K562 (cell line): ENCODE data around the gene ARHGAP18. TPM values are rescaled to one million over a fixed set of nuclear protein-coding genes. Genes with fewer than 3 reads are reported as not detected.

Source experiments
- ATAC-seq: fragments of 200-7000 bp; cut with Tn5 transposase; 3 replicates; pipeline ENCODE4 v1.9.1; 2020; ENCODE audit warnings: moderate library complexity
- BruUV-seq: library from RNA; stranded (reverse); fragments of 400-500 nt; replicated peaks from 2 replicates; lab custom pipeline; 2021; lab: Mats Ljungman, UMichigan
- CTCF ChIA-PET: fragments of 300-600 bp; formaldehyde crosslinking; extraction: SDS; loops from one replicate; lab custom pipeline; 2021; ENCODE audit warnings: low intra/inter-chr PET ratio; lab: Yijun Ruan, JAX
- POLR2A ChIA-PET: fragments of 300-600, 350-650 bp; sonication (Branson Sonifier 250); formaldehyde crosslinking; extraction: SDS; loops from one replicate; lab custom pipeline; 2021; ENCODE audit warnings: antibody characterized with exemption, inconsistent platforms; lab: Yijun Ruan, JAX
- DNase-seq, 4 experiments: peaks; one replicate each; pipeline versions ENCODE4 v3.0.0 to v3.0.0-alpha.2; 2011 to 2018; ENCODE audit warnings: low spot score in 3 of 4, mixed read lengths in 3 of 4; ENCODE audit errors: extremely low read depth in 1 of 4
- FAIRE-seq: peaks from 2 replicates; lab custom pipeline; 2011; peaks lifted over from hg19 to GRCh38; lab: Jason Lieb, UNC
- H2AFZ ChIP-seq: 2 replicates; pipeline ENCODE4 v1.6.0; 2011; ENCODE audit warnings: low read depth, low read length, control low read depth, inconsistent platforms
- H3K27ac ChIP-seq: fragments of 200-600 bp; 3 replicates; pipeline ENCODE4 v1.8.0; 2011; ENCODE audit warnings: low read depth, mild to moderate bottlenecking, control low read depth, inconsistent platforms, low read length, moderate library complexity, mixed read lengths; ENCODE audit errors: extremely low read depth
- H3K27me3 ChIP-seq, 2 experiments: fragments of 300-600 bp in 1 of 2; 2 replicates in 1 of 2; 3 replicates in 1 of 2; pipeline versions ENCODE4 v1.6.0 to v1.8.0; 2011; ENCODE audit warnings: inconsistent platforms in 2 of 2, low read length in 2 of 2, mild to moderate bottlenecking in 1 of 2, mixed read lengths in 1 of 2, moderate library complexity in 1 of 2; ENCODE audit not compliant: control insufficient read depth in 2 of 2, insufficient read depth in 2 of 2
- H3K36me3 ChIP-seq: fragments of 300-600 bp; 3 replicates; pipeline ENCODE4 v1.8.0; 2011; ENCODE audit warnings: mild to moderate bottlenecking, low read length, inconsistent platforms; ENCODE audit not compliant: control insufficient read depth, insufficient read depth
- H3K4me1 ChIP-seq, 2 experiments: fragments of 200-600 bp in 1 of 2; replicated peaks in 1 of 2; 2 replicates in 1 of 2; 3 replicates in 1 of 2; pipeline versions ENCODE4 v1.5.1 to v1.8.0; 2011; ENCODE audit warnings: inconsistent platforms in 2 of 2, low read length in 2 of 2, mild to moderate bottlenecking in 1 of 2, mixed read lengths in 1 of 2, moderate library complexity in 1 of 2; ENCODE audit not compliant: control insufficient read depth in 2 of 2, insufficient read depth in 2 of 2
- H3K4me2 ChIP-seq: 2 replicates; pipeline ENCODE4 v1.6.1; 2011; ENCODE audit warnings: low read length, control low read depth, inconsistent platforms, mixed read lengths; ENCODE audit not compliant: insufficient read depth
- H3K4me3 ChIP-seq: fragments of 200-600 bp; sonication (generic), shearing (Covaris generic); 2 replicates; pipeline ENCODE4 v1.5.1; 2016; ENCODE audit warnings: control low read depth, inconsistent platforms
- H3K79me2 ChIP-seq: fragments of 200-600 bp; 3 replicates; pipeline ENCODE4 v1.8.0; 2011; ENCODE audit warnings: low read length, inconsistent platforms; ENCODE audit not compliant: control insufficient read depth, insufficient read depth
- H3K9ac ChIP-seq, 2 experiments: 2 replicates each; pipeline versions ENCODE4 v1.6.0 to v1.6.1; 2011; ENCODE audit warnings: low read depth in 2 of 2, low read length in 2 of 2, control low read depth in 1 of 2, inconsistent platforms in 1 of 2, mild to moderate bottlenecking in 1 of 2, mixed read lengths in 1 of 2; ENCODE audit not compliant: insufficient read depth in 1 of 2
- H3K9me1 ChIP-seq: one replicate; pipeline ENCODE4 v1.6.0; 2011; ENCODE audit warnings: inconsistent platforms, mild to moderate bottlenecking, low read length, moderate library complexity; ENCODE audit not compliant: control insufficient read depth, insufficient read depth
- H3K9me3 ChIP-seq: replicated peaks from 2 replicates; pipeline ENCODE4 v1.5.1; 2011; ENCODE audit warnings: low read depth, low read length, inconsistent platforms; ENCODE audit not compliant: control insufficient read depth, insufficient read depth
- H4K20me1 ChIP-seq: replicated peaks from 2 replicates; pipeline ENCODE4 v1.6.1; 2011; ENCODE audit warnings: low read length, inconsistent platforms, mixed read lengths; ENCODE audit not compliant: control insufficient read depth, insufficient read depth
- C11orf30 ChIP-seq: fragments of 450-650 bp; IDR thresholded peaks from 2 replicates; pipeline ENCODE4 v1.6.1; 2016; ENCODE audit warnings: low read depth, mild to moderate bottlenecking
- CEBPG ChIP-seq, 3 experiments: fragments of 200-800 bp in 1 of 3; sonication (Bioruptor generic) in 1 of 3; sonication (generic) in 1 of 3; formaldehyde crosslinking in 1 of 3; IDR thresholded peaks in 2 of 3; conservative IDR thresholded peaks in 1 of 3; 2 replicates each; pipeline versions ENCODE4 v1.6.1 to v1.8.0; 2016 to 2022; ENCODE audit warnings: missing compliant biosample characterization in 2 of 3, missing genetic modification characterization in 2 of 3, mild to moderate bottlenecking in 1 of 3, missing genetic modification reagents in 1 of 3
- DDX20 ChIP-seq: fragments of 450-650 bp; IDR thresholded peaks from 2 replicates; pipeline ENCODE4 v1.6.1; 2016; ENCODE audit warnings: missing genetic modification characterization, low read depth, mild to moderate bottlenecking, missing compliant biosample characterization, moderate library complexity
- DPF2 ChIP-seq: fragments of 450-650 bp; IDR thresholded peaks from 2 replicates; pipeline ENCODE4 v1.6.1; 2016
- HBP1 ChIP-seq: fragments of 450-650 bp; formaldehyde crosslinking; IDR thresholded peaks from 2 replicates; pipeline ENCODE4 v1.4.0; 2022; ENCODE audit warnings: missing genetic modification characterization
- HMBOX1 ChIP-seq: sonication (generic); IDR thresholded peaks from 2 replicates; pipeline ENCODE4 v1.6.1; 2016
- KAT7 ChIP-seq: sonication (generic); formaldehyde crosslinking; IDR thresholded peaks from 2 replicates; pipeline ENCODE4 v1.8.0; 2022; ENCODE audit warnings: missing genetic modification reagents, mild to moderate bottlenecking, borderline replicate concordance
- MAFG ChIP-seq: fragments of 450-650 bp; conservative IDR thresholded peaks from 2 replicates; pipeline ENCODE4 v1.6.1; 2016; ENCODE audit warnings: missing genetic modification characterization, missing compliant biosample characterization
- MEIS2 ChIP-seq: fragments of 450-650 bp; IDR thresholded peaks from 2 replicates; pipeline ENCODE4 v1.6.1; 2014; ENCODE audit warnings: mild to moderate bottlenecking; ENCODE audit not compliant: partially characterized antibody
- MLLT1 ChIP-seq, 2 experiments: fragments of 450-650 bp; IDR thresholded peaks; 2 replicates each; pipeline ENCODE4 v1.6.1; 2016
- NFE2 ChIP-seq: IDR thresholded peaks from 2 replicates; pipeline ENCODE4 v1.6.1; 2014; ENCODE audit warnings: antibody characterized with exemption, low read depth
- TCF3 ChIP-seq: sonication (generic); formaldehyde crosslinking; IDR thresholded peaks from 2 replicates; pipeline ENCODE4 v1.4.0; 2020; ENCODE audit warnings: mild to moderate bottlenecking, missing genetic modification reagents
- ZNF140 ChIP-seq: fragments of 250-450 bp; sonication (Bioruptor Pico); IDR thresholded peaks from 2 replicates; pipeline ENCODE4 v1.8.0; 2021; ENCODE audit warnings: moderate library complexity, mild to moderate bottlenecking, inconsistent platforms
- ZNF224 ChIP-seq: sonication (generic); formaldehyde crosslinking; IDR thresholded peaks from 2 replicates; pipeline ENCODE4 v1.8.0; 2022; ENCODE audit warnings: mild to moderate bottlenecking, missing genetic modification reagents
- ZNF766 ChIP-seq: fragments of 200-800 bp; sonication (Bioruptor generic); conservative IDR thresholded peaks from 2 replicates; pipeline ENCODE4 v1.6.1; 2016; ENCODE audit warnings: missing genetic modification characterization, missing compliant biosample characterization
- ZNF778 ChIP-seq: fragments of 450-650 bp; formaldehyde crosslinking; IDR thresholded peaks from 2 replicates; pipeline ENCODE4 v1.4.0; 2020; ENCODE audit warnings: mild to moderate bottlenecking, moderate library complexity
- WGBS: fragments of 100-300 bp; shearing (Covaris generic); methylation state at CpG from one replicate; pipeline ENCODE4 v1.1.6; 2016; ENCODE audit warnings: low coverage, mixed read lengths; ENCODE audit not compliant: insufficient coverage; ENCODE audit errors: missing lambda C conversion rate; 5-methylcytosine and 5-hydroxymethylcytosine counted together
- in situ Hi-C: fragments of 300-500 bp; cut with MboI; formaldehyde crosslinking; loops from 4 replicates; pipeline ENCODE4 v1.15.0; 2018; ENCODE audit warnings: inconsistent platforms, mixed read lengths
- intact Hi-C: fragments of 100-400 bp; cut with micrococcal nuclease; formaldehyde crosslinking; loops from 2 replicates; pipeline ENCODE4 v1.14.2; 2022
- polyA plus RNA-seq, 8 experiments: library from polyadenylated mRNA; depleted of rRNA in 4 of 8; stranded (reverse) in 5 of 8; unstranded in 3 of 8; fragments of >200 nt; fragmentation: Nextera tagmentation in 2 of 8; fragmentation: Illumina TruSeq in 1 of 8; extraction: Ambion mirVana in 2 of 8; extraction: Trizol in 1 of 8; gene quantifications; 2 replicates each; pipeline versions ENCODE4 v1.2.1 to v1.2.3, GENCODE V29; 2011 to 2014; ENCODE audit warnings: inconsistent platforms in 1 of 8, missing spikeins in 1 of 8
- total RNA-seq, 7 experiments: library from RNA; depleted of rRNA in 6 of 7; stranded (reverse); fragments of >200 nt in 6 of 7; fragmentation: Illumina TruSeq in 2 of 7; extraction: Trizol in 2 of 7; gene quantifications; 2 replicates each; pipeline versions ENCODE4 v1.2.1 to v1.2.3, GENCODE V29; 2011 to 2021; ENCODE audit warnings: low replicate concordance in 1 of 7

Gene ARHGAP18
- total and polyA plus RNA-seq, 9 of the 15 experiments (the other 6 are each of a cell fraction or from before 2014, with no cell fraction given) = 13.3 to 29.7 (median 21.1) TPM

GRCh38 chr6:129583866-129584265 lies 126.1 kb downstream of the ARHGAP18 start (continued):
- TF ChIP-seq ZNF140 (CRISPR knock-in tag) (no peak), MLLT1 (IDR thresholded peaks at IDR 0.05) (no peak), KAT7 (no peak), ZNF766 (CRISPR knock-in tag) (no peak), HBP1 (CRISPR knock-in tag) (no peak), CEBPG (CRISPR knock-in tag; IDR thresholded peaks at IDR 0.05) (no peak), CEBPG (tag; conservative IDR thresholded peaks at IDR 0.05 in 1 of 2, IDR thresholded peaks at IDR 0.05 in 1 of 2) (no peak)
- TF ChIP-seq, all 486 proteins: peak for 0

- peak; percentile 26; the same call in 1 of the 3 replicates for ATAC-seq
- Histone ChIP-seq H3K36me3 (no peaks in the 10 kb centered on the region; the same call in 1 of the 3 replicates), H3K9me3 (no peaks in the 10 kb centered on the region), H3K4me3 (no peak overlapping the region), H3K4me2 (no peak overlapping the region), H3K79me2 (no peaks in the 10 kb centered on the region), H2AFZ (no peak overlapping the region), H3K27me3 (no peaks in the 10 kb centered on the region), H3K9me1 (no peaks in the 10 kb centered on the region), H3K27ac (no peak overlapping the region), H3K4me1 (no peaks in the 10 kb centered on the region), H3K9ac (no peak overlapping the region), H4K20me1 (no peaks in the 10 kb centered on the region)
- ChIA-PET POLR2A (interaction anchor here (1.0 kb wide), 1 partner anchor 107 kb away, joined by 3 read pairs; no protein-coding TSS in a partner anchor), CTCF (no interaction called here)
- no peak for FAIRE-seq
- intact Hi-C loops (no loop called here), in situ Hi-C loops (loop anchor here (25.0 kb wide), 1 partner anchor 434 kb away; the partner anchor contains the start of gene L3MBTL3)
- peak in 1 of 4 experiments; percentile 16 for DNase-seq
- BruUV-seq = no TSS peak
- 8% methylated on average over 1 of the region's 1 CpG for WGBS
- peak; percentile 33; the same call in 1 of the 2 replicates for TF ChIP-seq NFE2
- no peak for TF ChIP-seq ZNF778
- TF ChIP-seq DDX20 (tag) = no peak
- no peak for TF ChIP-seq ZNF224 (CRISPR knock-in tag)
- TF ChIP-seq MEIS2 = peak; percentile 69
- TF ChIP-seq C11orf30 = peak; percentile 65
- peak; percentile 45 for TF ChIP-seq TCF3 (CRISPR knock-in tag)
- peak; percentile 26; the same call in 1 of the 2 replicates for TF ChIP-seq DPF2
- TF ChIP-seq MAFG (tag) = peak; percentile 46; the same call in 1 of the 2 replicates
- TF ChIP-seq HMBOX1 = peak; percentile 90
Measured at GRCh38 chr6:129578315-129578714, 131.7 kb downstream of the ARHGAP18 start.
